Muscle layer of duodenum (tissue), 2 donors: Measurements from ENCODE around the gene AOC2.

ENCODE experiments used
- H3K27ac ChIP-seq: one replicate; pipeline ENCODE4 v1.7.0; 2013; ENCODE audit warnings: mild to moderate bottlenecking, low read length
- H3K27me3 ChIP-seq: one replicate; pipeline ENCODE4 v1.7.0; 2013; ENCODE audit warnings: low read depth, mild to moderate bottlenecking, control low read depth, low read length
- H3K36me3 ChIP-seq, 2 donors: one replicate each; pipeline ENCODE4 v1.7.0; 2013; ENCODE audit warnings: low read length in 2 of 2, control low read depth in 1 of 2, mild to moderate bottlenecking in 1 of 2; ENCODE audit not compliant: insufficient read depth in 2 of 2, control insufficient read depth in 1 of 2
- H3K4me1 ChIP-seq, 2 donors: one replicate each; pipeline ENCODE4 v1.7.0; 2013; ENCODE audit warnings: low read length in 2 of 2, mild to moderate bottlenecking in 2 of 2, control low read depth in 1 of 2, moderate library complexity in 1 of 2; ENCODE audit not compliant: insufficient read depth in 2 of 2, control insufficient read depth in 1 of 2
- H3K4me3 ChIP-seq, 2 donors: one replicate each; pipeline ENCODE4 v1.7.0; 2013; ENCODE audit warnings: low read length in 2 of 2, low read depth in 1 of 2, mild to moderate bottlenecking in 1 of 2
- H3K9me3 ChIP-seq, 2 donors: one replicate each; pipeline ENCODE4 v1.7.0; 2013; ENCODE audit warnings: low read length in 2 of 2, control low read depth in 1 of 2, mild to moderate bottlenecking in 1 of 2; ENCODE audit not compliant: control insufficient read depth in 1 of 2
- donor health status: healthy.

Gene AOC2

DNA sequence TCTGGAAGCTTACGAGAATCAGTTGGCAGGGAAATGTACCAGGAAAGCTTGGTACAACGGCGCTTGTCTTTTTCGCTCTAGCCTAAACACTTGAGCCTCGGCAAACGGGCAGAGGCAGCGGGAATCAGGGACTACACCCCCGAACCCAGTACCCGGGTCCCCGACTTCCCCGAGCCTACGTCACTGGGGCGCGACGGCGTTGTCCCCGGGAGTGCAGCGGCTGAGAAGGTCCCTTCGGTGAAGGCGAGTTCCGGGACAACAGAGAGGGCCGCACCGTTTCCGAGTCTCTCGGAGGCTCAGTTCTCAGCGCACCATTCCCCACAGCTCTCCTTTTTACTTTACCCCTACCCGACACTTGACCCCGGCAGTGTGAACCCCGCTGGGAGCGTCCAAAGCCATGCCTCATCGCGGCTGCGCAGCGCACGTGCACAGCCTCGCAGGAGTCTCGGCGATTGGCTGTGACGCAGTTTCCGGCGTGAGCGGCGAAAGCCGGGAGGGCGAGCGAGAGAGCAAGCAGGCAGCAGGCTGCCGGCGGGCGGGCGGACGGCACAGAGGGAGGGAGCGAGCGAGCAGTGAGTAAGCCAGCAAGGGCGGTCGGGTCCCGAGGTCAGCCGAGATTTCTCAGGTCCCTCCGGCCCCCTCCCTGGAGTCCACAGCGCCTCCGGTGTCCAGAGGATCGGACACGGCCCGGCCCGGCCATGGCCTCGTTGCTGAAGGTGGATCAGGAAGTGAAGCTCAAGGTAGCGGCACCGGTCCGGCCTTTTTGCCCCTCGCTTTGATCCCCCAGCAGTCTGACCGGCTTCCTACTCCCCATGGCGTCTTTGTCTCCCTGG, 11.2 kb upstream of the AOC2 start, which contains the start of gene PSME3:
Gene PSME3 (plus strand): TSS at position 464 of the 833 bp plus-strand sequence. CDS start 235 bp downstream, at position 699.
- Histone ChIP-seq H3K36me3 (peaks cover 10 to 19% of the 10 kb centered on the region in 2 donors), H3K27ac (peak within 1 kb of the TSS; percentile 98), H3K4me1 (peaks cover 11 to 15% of the 10 kb centered on the region in 2 donors), H3K4me3 (peak within 1 kb of the TSS; percentile 98), H3K27me3 (no peaks in the 10 kb centered on the region), H3K9me3 (no peaks in the 10 kb centered on the region)

DNA sequence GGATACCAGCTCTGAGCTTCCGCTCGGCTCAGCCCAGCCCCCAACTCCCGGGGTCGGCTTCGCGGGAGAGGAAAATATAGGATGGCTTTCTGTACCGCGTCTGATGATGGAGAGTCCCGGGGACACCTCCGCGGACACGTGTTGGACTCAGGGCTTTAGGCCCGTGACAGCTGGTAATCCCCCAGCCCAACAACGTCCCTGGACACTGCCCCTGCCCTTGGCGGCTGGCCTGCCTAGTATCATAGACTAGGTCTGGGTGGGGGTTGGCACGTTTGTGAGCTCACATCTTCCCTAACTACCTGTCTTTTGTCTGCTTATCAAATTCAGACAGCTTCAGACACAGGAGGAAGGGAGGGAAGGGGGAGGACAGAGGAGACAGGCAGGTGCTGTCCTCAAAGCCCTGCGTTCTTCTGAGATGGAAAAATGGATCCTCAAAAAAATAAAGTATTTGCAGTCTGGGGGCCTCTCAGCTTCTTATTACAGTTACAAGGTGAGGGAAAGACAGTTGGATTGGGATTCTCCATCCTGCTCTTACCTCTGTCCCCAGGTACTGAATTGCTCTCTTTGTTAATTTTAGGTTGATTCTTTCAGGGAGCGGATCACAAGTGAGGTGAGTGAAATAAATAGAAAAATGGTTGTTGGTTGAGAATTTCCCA, 10.5 kb upstream of the AOC2 start:
- H3K36me3 ChIP-seq, result peaks cover 15 to 26% of the 10 kb centered on the region in 2 donors
- no peaks in the 10 kb centered on the region for H3K27me3 ChIP-seq
- peak overlapping the region; percentile 98 for H3K27ac ChIP-seq
- H3K4me1 ChIP-seq, result peaks cover 11 to 15% of the 10 kb centered on the region in 2 donors
- no peaks in the 10 kb centered on the region for H3K9me3 ChIP-seq
- H3K4me3 ChIP-seq, result peak overlapping the region; percentile 98

DNA sequence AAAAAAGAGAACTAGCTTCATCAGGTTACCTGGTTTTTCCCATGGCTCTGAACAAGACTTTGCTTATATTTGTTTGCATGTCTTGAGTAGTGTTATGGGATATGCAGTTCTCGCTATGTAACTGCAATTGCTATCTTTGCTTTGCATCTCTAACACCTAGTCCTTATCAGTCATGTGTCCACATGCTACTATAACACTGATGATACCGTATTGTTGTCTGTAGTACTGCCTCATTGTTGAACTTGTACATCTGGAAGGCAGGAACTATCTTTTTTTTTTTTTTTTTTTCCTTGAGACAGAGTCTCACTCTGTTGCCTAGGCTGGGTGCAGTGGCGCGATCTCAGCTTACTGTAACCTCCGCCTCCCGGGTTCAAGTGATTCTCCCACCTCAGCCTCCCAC, 8.6 kb upstream of the AOC2 start:
- Histone ChIP-seq H3K27ac (no peak overlapping the region), H3K9me3 (no peaks in the 10 kb centered on the region), H3K36me3 (peaks cover 24 to 35% of the 10 kb centered on the region in 2 donors), H3K4me1 (peaks cover 11 to 15% of the 10 kb centered on the region in 2 donors), H3K27me3 (no peaks in the 10 kb centered on the region), H3K4me3 (no peak overlapping the region)

DNA sequence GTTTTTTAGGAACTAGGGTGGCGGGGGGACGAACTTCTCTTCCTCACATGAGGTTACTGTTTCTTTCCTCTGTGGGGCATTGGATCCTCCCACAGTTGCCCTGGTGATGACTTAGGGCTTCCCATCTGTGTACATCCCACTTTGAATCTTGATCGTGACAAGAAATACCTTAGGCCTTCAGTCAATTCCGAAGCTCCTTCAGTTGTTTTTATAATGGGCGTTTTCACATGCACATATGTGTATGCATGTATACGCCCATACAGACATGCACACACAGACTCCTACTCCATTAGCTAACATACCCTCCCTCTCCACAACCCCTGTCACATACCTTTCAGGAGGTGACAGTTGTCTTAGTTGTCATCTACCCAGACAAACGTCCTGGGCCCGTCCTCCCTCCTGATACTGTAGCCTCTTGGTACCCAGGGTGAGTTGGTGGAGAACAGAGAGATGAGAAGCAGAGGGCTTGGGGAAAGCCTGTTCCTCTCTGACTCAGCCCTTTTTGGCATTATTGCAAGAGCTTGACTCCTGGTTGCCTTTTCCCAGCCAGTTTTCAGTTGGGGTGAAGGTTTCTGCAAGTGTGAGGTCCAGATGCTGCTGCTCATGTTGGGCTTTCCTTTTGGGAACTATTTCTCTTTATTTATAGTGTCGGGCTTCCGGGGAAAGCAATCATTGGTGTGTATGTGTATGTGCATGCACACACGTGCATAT, 2.2 kb upstream of the AOC2 start:
- Histone ChIP-seq H3K4me1 (no peaks in the 10 kb centered on the region), H3K27me3 (no peaks in the 10 kb centered on the region), H3K4me3 (no peak overlapping the region), H3K36me3 (peaks cover 61 to 70% of the 10 kb centered on the region in 2 donors), H3K27ac (no peak overlapping the region), H3K9me3 (no peaks in the 10 kb centered on the region)

DNA sequence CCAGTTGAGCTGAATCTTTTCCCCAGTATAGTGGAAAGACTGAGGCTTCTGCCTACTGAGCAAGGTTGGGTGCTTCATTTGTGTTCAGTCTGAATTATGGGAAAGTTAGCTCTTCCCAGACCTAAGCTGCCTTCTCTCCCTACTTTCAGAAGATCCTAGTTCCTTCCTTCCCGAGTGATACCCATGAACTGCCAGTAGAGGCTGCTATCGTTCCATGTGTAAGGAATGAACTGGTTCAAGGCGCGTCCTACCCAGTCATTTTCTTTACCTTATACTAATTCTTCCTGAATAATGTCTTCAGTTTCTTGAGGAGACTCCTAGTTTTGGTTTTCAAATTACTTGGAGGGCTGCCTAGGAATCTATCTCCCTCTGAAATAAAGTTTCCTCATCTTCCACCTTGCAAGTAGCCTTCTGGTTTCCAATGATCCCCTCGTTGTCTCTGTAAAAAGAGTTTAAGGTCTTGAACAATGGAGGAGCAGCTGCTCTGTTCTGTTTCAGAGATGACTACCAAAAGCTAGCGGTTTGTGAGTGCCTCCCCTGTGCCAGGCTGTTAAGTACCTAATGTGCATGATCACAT, 934 bp upstream of the AOC2 start:
- no peak overlapping the region for H3K4me3 ChIP-seq
- no peaks in the 10 kb centered on the region for H3K27me3 ChIP-seq
- peaks cover 53 to 58% of the 10 kb centered on the region in 2 donors for H3K36me3 ChIP-seq
- H3K9me3 ChIP-seq, result no peaks in the 10 kb centered on the region
- H3K4me1 ChIP-seq, result no peaks in the 10 kb centered on the region
- H3K27ac ChIP-seq, result no peak overlapping the region

DNA sequence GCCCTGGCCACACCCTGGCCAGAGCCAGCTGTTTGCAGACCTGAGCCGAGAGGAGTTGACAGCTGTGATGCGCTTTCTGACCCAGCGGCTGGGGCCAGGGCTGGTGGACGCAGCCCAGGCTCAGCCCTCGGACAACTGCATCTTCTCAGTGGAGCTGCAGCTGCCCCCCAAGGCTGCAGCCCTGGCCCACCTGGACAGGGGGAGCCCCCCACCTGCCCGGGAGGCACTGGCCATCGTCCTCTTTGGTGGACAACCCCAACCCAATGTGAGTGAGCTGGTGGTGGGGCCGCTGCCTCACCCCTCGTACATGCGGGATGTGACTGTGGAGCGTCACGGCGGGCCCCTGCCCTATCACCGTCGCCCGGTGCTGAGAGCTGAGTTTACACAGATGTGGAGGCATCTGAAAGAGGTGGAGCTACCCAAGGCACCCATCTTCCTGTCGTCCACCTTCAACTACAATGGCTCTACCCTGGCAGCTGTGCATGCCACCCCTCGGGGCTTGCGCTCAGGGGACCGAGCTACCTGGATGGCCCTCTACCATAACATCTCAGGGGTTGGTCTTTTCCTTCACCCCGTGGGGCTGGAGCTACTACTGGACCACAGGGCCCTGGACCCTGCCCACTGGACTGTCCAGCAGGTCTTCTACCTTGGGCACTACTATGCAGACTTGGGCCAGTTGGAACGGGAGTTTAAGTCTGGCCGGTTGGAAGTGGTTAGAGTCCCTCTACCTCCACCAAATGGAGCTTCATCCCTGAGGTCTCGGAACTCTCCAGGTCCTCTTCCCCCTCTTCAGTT, 578 bp downstream of the AOC2 start:
- H3K27ac ChIP-seq, result no peak overlapping the region
- no peaks in the 10 kb centered on the region for H3K9me3 ChIP-seq
- peaks cover 42 to 45% of the 10 kb centered on the region in 2 donors for H3K36me3 ChIP-seq
- H3K27me3 ChIP-seq, result no peaks in the 10 kb centered on the region
- no peak overlapping the region for H3K4me3 ChIP-seq
- H3K4me1 ChIP-seq, result peaks cover 0 to 9% of the 10 kb centered on the region in 2 donors

DNA sequence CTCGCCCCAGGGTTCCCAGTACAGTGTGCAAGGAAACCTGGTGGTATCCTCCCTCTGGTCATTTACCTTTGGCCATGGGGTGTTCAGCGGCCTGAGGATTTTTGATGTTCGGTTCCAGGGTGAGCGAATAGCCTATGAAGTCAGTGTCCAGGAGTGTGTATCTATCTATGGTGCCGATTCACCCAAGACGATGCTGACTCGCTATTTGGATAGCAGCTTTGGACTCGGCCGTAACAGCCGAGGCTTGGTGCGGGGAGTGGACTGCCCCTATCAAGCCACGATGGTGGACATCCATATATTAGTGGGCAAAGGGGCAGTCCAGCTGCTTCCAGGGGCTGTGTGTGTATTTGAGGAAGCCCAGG, 1.2 kb downstream of the AOC2 start:
- H3K9me3 ChIP-seq, result no peaks in the 10 kb centered on the region
- H3K27me3 ChIP-seq, result no peaks in the 10 kb centered on the region
- H3K27ac ChIP-seq, result no peak overlapping the region
- peaks cover 41 to 45% of the 10 kb centered on the region in 2 donors for H3K36me3 ChIP-seq
- H3K4me3 ChIP-seq, result no peak overlapping the region
- H3K4me1 ChIP-seq, result peaks cover 0 to 12% of the 10 kb centered on the region in 2 donors

DNA sequence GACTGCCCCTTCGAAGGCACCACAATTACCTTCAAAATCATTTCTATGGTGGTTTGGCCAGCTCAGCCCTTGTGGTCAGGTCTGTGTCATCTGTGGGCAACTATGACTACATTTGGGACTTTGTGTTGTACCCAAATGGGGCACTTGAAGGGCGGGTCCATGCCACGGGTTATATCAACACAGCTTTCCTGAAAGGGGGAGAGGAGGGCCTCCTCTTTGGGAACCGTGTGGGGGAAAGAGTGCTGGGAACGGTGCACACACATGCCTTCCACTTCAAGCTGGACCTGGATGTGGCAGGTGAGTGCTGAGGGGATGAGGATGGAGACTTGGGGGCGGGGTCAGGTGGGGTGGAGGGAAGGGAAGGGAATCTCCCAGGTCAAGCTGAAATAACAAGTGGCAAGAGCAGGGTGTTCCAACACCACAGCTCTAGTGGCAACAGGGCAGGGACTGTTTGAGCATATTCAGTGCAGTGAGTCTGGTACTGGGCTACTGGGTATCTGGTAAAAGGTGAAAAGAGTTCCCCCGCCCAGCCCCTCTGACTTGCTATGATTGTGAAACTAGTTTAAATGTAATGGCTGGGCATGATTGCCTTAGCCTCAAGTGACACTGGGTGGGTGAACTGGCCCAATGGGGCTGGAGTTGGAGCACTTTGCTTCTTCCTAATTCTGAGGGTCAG, 1.7 kb downstream of the AOC2 start:
- Histone ChIP-seq H3K9me3 (no peaks in the 10 kb centered on the region), H3K27ac (peak overlapping the region; percentile 49), H3K4me3 (no peak overlapping the region), H3K4me1 (peaks cover 0 to 12% of the 10 kb centered on the region in 2 donors), H3K36me3 (peaks cover 40 to 45% of the 10 kb centered on the region in 2 donors), H3K27me3 (no peaks in the 10 kb centered on the region)

DNA sequence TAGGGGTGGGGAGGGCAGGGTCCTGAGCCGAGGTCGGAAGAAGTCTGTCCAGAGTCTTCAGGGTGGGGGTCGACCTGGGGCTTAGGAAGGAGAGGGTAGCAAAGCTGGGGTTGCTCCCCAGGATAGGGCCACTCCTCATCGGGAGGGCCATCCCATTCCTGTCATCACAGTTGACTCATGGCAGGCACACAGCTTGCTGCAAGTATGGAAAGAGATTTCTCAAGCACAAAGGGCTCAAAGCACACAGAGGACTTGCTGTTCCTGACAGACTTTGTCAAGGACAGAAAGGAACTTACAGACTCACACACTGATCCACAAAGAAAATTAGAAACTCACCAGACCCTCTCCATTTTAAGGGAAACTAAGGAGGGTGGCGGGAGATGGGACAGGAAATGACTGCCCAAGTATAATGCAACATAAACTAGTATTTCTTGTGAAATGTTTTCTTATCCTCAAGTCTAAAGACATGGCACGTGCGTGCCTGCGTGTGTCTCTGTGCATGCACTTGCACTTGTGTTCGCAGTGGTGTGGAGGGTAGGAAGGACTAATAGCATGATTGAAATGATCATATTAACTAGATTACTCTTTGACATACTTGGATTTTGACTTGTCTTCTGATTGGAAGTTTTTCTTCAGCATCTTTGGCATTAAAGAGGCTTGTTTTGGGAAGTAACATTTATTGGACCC, 2.4 kb downstream of the AOC2 start:
- Histone ChIP-seq H3K9me3 (no peaks in the 10 kb centered on the region), H3K27me3 (no peaks in the 10 kb centered on the region), H3K4me1 (peaks cover 0 to 12% of the 10 kb centered on the region in 2 donors), H3K4me3 (no peak overlapping the region), H3K27ac (peak overlapping the region; percentile 49), H3K36me3 (peaks cover 33 to 38% of the 10 kb centered on the region in 2 donors)

DNA sequence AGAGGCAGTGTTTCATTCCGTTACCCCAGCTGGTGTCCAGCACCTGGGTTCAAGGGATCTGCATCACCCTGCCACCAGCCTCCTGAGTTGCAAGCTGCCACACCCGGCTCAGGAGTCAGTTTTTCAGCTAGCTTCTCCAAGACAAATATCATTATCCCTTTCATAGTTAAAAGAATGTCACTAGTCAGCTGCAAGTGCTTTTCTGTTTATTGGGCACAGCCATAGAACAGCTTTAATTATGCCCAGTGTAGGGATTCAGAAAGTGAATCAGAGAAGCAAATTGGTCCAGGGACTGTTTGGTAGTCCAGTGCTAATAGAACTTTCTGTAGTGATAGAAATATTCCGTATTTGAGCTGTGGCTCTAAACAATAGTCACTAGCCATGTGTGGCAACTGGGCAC, 3.7 kb downstream of the AOC2 start:
- no peak overlapping the region for H3K4me3 ChIP-seq
- H3K9me3 ChIP-seq, result no peaks in the 10 kb centered on the region
- no peaks in the 10 kb centered on the region for H3K27me3 ChIP-seq
- H3K4me1 ChIP-seq, result peaks cover 0 to 12% of the 10 kb centered on the region in 2 donors
- H3K36me3 ChIP-seq, result peaks cover 20 to 25% of the 10 kb centered on the region in 2 donors
- H3K27ac ChIP-seq, result no peak overlapping the region
